NCI-H1436 (cell line): ENCODE results near the gene POU2AF1.
A peak's percentile ranks its signal among the peaks of the same experiment; 100 is the strongest.
"Not testable (repeated sequence)": the region's sequence is repeated elsewhere in the genome, so short reads cannot be mapped to it uniquely, and the experiment has no call there.

Experiments
- DNase-seq: peaks from one replicate; lab custom pipeline; 2025; lab: John Stamatoyannopoulos, UW

Gene POU2AF1

GRCh38 chr11:111409915-111410314, 30.8 kb upstream of the POU2AF1 start:
- DNase-seq = no peak

- no peak for DNase-seq
Observed at GRCh38 chr11:111408789-111409727, 30.0 kb upstream of the POU2AF1 start.

GRCh38 chr11:111407652-111408051, 28.6 kb upstream of the POU2AF1 start:
- DNase-seq = no peak

DNA sequence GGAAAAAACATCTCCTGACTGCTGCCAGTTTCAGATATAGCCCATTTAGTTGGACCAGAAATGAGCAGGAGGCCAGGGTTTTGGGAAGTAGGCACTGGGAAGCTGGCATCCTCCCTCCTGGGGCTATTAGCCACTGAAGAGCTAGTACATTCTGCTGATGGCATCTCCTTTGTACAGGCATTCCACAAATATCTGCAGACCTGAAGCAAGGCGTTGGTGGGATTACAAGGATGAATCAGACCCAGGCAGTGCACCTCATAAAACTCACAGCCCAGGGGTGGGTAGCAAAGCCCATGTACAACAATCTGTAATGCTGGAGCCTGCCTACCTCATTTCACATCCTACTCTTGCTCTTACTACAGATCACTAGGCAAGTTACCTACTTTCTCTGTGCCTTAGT, 27.5 kb upstream of the POU2AF1 start:
- DNase-seq = no peak

DNA sequence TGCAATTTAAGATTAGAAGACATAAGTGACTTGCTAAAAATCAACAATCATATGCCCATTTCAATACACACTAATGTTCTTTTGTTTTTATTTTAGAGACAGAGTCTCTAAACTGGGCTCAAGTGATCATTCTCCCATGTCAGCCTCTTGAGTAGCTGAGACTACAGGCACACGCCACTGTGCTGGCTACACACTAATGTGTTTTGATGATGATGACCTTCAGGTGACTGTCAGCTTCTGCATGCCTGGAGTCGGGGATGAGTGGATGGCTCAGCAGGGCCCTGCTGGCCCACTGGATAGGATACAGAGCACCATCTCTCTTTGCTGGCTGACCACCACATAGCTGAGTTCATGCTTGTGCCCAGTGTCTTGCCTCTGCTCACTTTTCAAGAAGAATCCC, 27.0 kb upstream of the POU2AF1 start:
- no peak for DNase-seq

DNA sequence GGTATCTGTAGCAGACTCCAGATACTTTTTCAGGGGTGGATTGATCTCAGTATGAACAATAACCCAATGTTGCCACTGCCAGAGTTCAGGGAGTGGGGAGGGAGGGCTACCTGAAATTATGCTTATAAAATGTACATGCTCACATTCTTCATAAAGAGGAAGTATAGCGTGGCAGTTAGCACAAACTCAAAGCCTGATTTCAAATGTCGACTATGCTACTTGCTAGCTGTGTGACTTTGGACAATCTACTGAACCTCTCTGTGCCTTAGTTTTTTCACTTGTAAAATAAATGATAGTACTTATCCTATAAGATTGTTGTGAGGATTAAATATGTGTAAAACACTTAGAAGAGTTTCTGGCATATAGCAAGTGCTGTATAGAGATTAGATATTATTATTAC, 26.5 kb upstream of the POU2AF1 start:
- DNase-seq = no peak

- DNase-seq = no peak
Observed at GRCh38 chr11:111403051-111403726, 24.1 kb upstream of the POU2AF1 start.

DNA sequence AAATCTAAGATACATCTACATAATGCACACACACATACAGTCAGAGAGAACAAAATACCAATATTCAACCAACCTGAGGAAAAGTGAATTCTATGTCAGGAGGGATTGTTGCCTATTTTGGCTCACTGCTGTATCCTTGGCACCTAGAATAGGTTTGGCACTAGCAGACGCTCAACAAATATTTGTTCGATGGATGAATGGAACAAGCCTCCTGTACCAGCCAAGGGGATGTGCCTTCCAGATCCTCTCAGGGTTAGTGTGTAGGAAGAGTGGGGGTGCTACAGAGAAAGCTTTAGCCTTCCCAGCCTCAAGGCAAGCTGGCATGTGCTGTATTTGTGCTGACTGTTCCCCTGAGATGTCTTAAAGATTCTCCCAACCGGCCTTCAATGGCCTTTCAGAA, 23.3 kb upstream of the POU2AF1 start:
- DNase-seq = no peak

GRCh38 chr11:111401957-111402356, 22.9 kb upstream of the POU2AF1 start:
- not testable (repeated sequence) for DNase-seq

DNA sequence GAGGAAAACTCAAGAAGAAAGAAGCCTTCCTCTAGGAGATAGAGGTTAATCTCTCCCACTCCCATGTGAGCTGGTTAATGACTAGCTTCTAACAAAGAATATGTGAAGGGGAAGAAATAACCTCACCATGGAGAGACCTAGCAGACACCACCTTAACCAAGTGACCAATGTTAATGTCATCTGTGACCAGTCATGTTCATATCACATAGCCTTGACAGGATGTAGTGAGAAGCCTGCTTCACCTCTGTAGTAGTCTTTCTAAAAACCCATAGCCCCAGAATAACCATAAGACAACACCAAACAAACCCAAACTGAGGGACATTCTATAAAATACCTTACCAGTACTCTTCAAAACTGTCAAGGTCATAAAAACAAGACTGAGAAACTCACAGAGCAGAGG, 21.5 kb upstream of the POU2AF1 start:
- DNase-seq = no peak

DNA sequence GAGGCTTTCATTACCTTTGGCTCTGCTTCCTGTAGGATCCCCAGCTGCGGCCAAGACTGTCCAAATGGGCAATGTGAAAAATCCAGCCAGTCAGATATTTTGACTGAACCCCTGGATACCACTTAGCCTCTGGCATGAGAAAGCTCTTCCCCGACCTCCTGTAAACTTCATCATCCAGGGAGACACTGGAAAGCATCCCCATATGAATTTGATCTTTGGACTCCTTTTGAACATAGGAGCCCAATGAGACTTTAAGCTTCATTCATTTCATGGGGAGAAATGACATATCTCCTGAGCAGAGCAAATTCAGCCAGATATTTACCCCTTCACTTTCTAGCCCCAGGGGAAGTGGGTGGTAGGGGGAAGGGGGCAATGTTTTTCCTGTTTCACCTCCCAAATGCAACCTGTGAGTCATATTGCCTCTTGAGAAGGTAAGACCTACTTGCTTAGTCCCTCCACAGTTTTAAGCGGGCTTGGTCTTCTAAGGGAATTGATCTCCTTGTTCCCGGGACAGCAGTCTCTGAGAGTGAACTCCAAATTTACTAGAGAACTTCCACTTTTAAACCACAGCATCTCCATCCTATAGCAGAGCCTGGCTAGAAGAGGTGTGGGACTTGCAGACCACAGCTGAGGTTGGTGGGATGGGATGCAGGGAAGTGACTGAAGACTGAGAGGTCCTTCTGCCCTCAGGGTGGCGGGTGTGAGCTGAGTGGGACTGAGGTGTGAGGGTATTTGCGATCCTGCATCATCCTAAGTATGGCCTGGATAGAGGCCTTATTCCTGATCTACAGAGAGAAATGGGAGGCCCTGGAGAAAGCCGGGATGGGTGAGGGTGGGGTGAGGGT, 20.3 kb upstream of the POU2AF1 start:
- no peak for DNase-seq

GRCh38 chr11:111397034-111397433, 18.0 kb upstream of the POU2AF1 start:
- DNase-seq = no peak

GRCh38 chr11:111395749-111396148, 16.7 kb upstream of the POU2AF1 start:
- no peak for DNase-seq

DNA sequence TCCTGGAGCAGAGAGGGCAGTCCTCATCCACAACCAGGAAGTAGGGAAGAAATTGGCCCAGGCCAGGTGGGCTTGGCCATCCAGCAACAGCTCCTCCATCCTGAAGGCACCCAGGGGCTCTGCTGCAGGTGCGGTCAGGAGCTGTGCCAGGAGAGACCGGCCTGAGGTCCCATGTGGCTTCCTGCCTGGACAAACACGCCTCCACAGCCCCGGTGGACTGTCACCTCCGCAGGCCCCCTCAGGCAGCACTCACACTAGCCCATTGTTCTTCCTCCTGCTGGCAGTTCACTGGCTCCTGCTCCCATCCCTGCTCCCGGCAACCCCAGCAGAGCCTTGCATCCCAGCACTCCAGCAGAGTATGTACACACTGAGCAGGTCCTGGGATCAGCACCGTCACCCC, 16.0 kb upstream of the POU2AF1 start:
- DNase-seq = no peak

DNA sequence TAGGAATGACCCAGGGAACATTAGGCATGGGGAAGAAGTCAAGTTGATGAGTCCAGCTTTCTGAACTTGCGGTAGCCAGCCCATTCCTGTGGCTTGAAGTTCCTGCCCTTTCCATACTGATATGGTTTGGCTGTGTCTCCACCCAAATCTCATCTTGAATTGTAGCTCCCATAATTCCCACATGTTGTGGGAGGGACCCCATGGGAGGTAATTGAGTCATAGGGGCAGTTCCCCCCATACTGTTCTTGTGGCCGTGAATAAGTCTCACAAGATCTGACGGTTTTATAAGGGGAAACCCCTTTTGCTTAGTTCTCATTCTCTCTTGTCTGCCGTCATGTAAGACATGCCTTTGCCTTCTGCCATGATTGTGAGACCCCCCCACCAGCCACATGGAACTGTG, 15.1 kb upstream of the POU2AF1 start:
- not testable (repeated sequence) for DNase-seq

DNA sequence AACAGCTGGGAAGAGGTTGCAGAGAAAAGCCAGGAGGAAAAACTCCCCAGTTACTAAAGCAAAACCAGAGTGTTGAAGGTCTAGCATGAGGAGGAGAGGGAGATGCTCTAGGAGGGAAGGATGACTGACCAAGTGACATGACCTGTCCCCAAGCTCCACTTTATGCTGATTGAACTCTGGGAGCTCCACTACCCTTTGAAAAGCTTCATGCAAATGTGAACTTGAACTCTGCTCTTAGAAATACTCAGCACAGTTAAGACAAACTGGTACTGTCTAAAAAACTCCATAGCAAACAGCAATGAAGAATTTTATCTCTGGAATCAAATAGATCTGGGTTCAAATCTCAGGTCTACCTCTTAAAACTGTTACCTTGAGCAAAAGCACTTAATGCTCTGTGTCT, 14.5 kb upstream of the POU2AF1 start:
- DNase-seq = no peak

DNA sequence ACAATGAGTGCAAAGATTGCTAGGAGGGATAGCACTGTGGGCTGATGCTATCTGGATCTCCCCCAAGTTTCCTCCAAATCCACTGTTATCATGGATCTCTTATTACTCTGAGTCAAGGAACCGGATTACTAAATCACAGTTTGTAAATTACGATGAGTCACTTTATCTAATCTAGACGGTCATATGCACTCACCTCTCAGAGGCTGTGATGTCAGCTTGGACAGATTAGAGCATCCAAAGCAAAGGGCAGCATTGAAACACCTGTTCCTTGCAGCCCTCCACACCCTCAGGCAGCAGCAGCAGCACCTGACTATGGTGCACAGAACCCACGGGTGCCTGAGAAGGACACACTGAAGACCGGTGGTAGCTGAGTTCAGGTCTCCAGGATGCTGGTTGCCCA, 14.0 kb upstream of the POU2AF1 start:
- no peak for DNase-seq

GRCh38 chr11:111392552-111392951, 13.5 kb upstream of the POU2AF1 start:
- no peak for DNase-seq

DNA sequence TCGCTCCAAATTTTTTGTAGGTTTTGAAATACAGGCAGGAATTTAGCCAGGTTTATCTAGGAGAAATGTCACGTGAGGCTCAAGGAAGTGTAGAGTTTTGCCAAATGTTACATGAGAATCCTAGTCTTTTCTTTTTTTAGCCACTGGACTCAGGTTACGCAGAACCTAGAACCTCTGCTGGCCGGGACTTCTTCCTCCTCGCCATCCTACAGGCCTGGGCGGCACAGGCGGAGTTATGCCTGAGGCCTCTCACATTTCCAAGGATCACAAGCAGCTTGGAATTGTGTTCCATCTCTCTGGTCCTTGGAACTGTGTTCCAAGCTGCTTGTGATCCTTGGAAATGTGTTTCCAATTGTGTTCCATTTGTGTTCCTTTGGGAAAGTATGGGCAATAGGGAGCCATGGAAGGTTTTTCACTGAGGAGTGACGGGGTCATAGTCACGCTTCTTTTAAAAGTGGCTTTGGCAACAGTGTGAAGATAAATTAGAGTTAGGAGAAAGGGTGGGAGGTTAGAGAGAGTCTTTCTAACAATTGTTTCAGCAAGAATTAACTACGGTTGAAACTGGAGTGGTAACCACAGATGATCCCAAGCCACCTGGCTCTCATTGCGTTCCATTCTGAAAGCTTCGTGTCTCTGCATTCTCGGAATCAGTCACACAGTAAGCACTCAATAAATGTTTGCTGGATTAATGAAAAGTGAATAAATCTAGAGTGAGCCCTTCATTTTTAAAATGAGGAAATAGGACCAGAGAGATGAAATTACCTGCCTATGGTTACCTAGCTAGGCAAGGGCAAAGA, 12.5 kb upstream of the POU2AF1 start:
- no peak for DNase-seq

- no peak for DNase-seq
Observed at GRCh38 chr11:111388842-111389241, 9.8 kb upstream of the POU2AF1 start.

- no peak for DNase-seq
Observed at GRCh38 chr11:111388420-111388819, 9.3 kb upstream of the POU2AF1 start.

DNA sequence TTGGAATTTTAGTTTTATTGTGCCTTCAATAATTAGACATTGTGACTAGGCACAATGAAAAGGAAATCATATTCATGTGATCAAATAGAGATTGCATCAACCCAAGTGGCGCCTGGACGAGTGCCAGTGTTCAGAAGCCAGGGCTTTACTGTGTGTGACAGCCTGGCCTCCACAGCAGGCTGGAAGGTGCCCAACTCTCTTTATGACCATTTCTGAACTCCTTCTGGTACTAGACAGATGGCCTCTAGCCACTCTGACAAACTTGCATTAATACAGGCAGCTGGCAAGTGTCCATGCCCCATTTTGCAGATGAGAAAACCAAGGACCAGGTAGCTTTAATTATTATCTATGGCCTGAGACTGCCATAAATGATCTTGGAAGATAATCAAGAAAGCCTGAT, 8.3 kb upstream of the POU2AF1 start:
- peak; percentile 85 for DNase-seq
